ENCODE measurements around the gene CD99L2.

CD99L2 gene

DNA sequence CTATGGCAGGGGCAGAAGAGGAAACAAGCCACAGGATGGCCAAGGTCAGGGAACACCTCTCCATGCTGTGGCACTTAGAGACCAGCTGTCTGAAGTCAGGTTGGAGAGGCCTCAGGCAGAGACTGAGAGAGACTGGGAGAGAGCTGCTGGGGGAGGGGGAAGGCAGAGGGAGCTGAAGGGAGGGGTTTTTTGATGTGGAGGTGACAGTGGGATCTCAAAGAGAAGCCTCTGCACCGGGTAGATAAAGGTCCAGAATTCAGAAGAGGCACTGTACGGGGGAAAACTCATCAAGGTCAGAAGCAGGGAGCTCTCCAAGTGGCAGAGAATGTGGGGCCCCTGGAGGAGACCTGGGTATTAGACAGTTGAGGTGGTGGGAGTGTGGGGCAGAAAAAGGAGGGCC lies 43.1 kb upstream of the CD99L2 start:
- Histone ChIP-seq H2AFZ (ENCODE audit: low read length) (no peak overlapping the region), H3K4me2 (ENCODE audit: low read depth, low read length, poor library complexity, severe bottlenecking) (no peak overlapping the region), H3K4me1 (ENCODE audit: insufficient read depth, low read length, poor library complexity, severe bottlenecking) (no peaks in the 10 kb centered on the region), H3K9me3 (ENCODE audit: insufficient read depth, low read depth, low read length) (no peaks in the 10 kb centered on the region), H3K4me3 (ENCODE audit: low read length, poor library complexity, severe bottlenecking) (no peak overlapping the region), H3K79me2 (ENCODE audit: insufficient read depth, low read length) (no peaks in the 10 kb centered on the region), H4K20me1 (ENCODE audit: insufficient read depth, low read length, poor library complexity, severe bottlenecking) (no peaks in the 10 kb centered on the region), H3K36me3 (ENCODE audit: insufficient read depth, low read length) (no peaks in the 10 kb centered on the region), H3K9ac (ENCODE audit: low read depth, low read length, poor library complexity, severe bottlenecking) (no peak overlapping the region), H3K27me3 (ENCODE audit: insufficient read depth, low read length, poor library complexity, severe bottlenecking) (no peaks in the 10 kb centered on the region), H3F3A (ENCODE audit: low read depth) (no peaks in the 10 kb centered on the region), H3K9me2 (replicated peaks; ENCODE audit: low read depth, low read length) (no peaks in the 10 kb centered on the region)
- TF ChIP-seq EZH2phosphoT487 (IDR thresholded peaks at IDR 0.05; ENCODE audit: borderline replicate concordance), result no peak
- TF ChIP-seq, protein P1, sequence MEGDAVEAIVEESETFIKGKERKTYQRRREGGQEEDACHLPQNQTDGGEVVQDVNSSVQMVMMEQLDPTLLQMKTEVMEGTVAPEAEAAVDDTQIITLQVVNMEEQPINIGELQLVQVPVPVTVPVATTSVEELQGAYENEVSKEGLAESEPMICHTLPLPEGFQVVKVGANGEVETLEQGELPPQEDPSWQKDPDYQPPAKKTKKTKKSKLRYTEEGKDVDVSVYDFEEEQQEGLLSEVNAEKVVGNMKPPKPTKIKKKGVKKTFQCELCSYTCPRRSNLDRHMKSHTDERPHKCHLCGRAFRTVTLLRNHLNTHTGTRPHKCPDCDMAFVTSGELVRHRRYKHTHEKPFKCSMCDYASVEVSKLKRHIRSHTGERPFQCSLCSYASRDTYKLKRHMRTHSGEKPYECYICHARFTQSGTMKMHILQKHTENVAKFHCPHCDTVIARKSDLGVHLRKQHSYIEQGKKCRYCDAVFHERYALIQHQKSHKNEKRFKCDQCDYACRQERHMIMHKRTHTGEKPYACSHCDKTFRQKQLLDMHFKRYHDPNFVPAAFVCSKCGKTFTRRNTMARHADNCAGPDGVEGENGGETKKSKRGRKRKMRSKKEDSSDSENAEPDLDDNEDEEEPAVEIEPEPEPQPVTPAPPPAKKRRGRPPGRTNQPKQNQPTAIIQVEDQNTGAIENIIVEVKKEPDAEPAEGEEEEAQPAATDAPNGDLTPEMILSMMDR (conservative IDR thresholded peaks at IDR 0.05; ENCODE audit: low read length), result no peak

DNA sequence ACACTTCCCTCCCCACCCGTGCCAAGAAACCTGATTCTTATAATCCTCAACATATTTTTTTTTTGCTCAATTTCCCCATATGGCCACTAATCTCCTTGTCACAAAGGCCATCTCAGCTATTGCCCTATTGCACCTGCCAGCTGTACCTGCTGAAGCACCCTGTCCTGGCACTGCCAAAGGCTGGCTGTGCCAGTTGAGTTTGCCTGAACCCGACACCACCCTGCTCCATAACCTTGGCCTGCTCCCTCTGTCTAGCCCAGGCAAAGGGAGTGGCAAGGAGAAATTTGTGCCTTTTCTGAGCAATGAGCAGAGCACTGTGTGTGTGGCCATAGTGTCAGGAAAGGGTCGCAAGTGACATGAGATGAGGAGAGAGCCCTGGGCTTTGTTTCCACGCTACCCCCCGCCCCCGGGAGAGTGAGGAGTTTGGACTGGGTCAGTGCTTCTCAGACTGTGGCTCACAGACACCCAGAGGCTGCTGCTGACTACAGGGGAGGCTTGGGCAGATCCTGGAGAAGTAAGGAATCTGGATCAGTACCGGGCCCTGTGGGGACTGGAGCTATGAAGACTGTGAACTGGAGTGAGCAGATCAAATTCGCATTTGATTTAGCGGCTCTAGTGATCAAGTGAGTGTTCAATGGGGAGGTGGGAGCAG lies 42.5 kb upstream of the CD99L2 start:
- H3K9me3 ChIP-seq (ENCODE audit: insufficient read depth, low read depth, low read length), result no peaks in the 10 kb centered on the region
- H2AFZ ChIP-seq (ENCODE audit: low read length), result no peak overlapping the region
- no peaks in the 10 kb centered on the region for H3F3A ChIP-seq (ENCODE audit: low read depth)
- no peaks in the 10 kb centered on the region for H3K4me1 ChIP-seq (ENCODE audit: insufficient read depth, low read length, poor library complexity, severe bottlenecking)
- no peaks in the 10 kb centered on the region for H3K27me3 ChIP-seq (ENCODE audit: insufficient read depth, low read length, poor library complexity, severe bottlenecking)
- no peaks in the 10 kb centered on the region for H4K20me1 ChIP-seq (ENCODE audit: insufficient read depth, low read length, poor library complexity, severe bottlenecking)
- no peak overlapping the region for H3K9ac ChIP-seq (ENCODE audit: low read depth, low read length, poor library complexity, severe bottlenecking)
- no peak overlapping the region for H3K4me2 ChIP-seq (ENCODE audit: low read depth, low read length, poor library complexity, severe bottlenecking)
- H3K9me2 ChIP-seq (replicated peaks; ENCODE audit: low read depth, low read length), result no peaks in the 10 kb centered on the region
- no peaks in the 10 kb centered on the region for H3K36me3 ChIP-seq (ENCODE audit: insufficient read depth, low read length)
- no peaks in the 10 kb centered on the region for H3K79me2 ChIP-seq (ENCODE audit: insufficient read depth, low read length)
- TF ChIP-seq, protein P1 (conservative IDR thresholded peaks at IDR 0.05; ENCODE audit: low read length), result no peak
- TF ChIP-seq EZH2phosphoT487 (IDR thresholded peaks at IDR 0.05; ENCODE audit: borderline replicate concordance), result no peak
- H3K4me3 ChIP-seq (ENCODE audit: low read length, poor library complexity, severe bottlenecking), result no peak overlapping the region

DNA sequence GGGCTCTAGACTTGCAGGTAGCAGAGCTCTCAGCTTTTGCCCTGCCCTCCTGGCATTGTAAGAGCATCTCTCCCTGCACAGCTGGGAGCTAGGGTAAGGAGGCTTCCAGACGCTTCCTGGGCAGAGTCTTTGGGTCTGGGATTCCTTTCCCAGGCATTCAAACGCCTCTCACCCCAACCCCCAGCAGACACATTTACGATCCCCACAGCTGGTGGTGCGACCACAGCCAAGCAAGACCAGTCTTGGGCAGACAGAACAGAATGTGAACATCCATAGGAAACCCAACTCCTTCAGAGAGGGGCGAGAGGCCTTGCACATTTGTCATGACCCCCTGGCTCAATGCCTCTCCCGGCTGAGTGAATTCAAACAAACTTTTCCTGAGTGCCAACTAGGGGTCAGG lies 38.1 kb upstream of the CD99L2 start:
- Histone ChIP-seq H3K4me2 (ENCODE audit: low read depth, low read length, poor library complexity, severe bottlenecking) (no peak overlapping the region), H4K20me1 (ENCODE audit: insufficient read depth, low read length, poor library complexity, severe bottlenecking) (no peaks in the 10 kb centered on the region), H3K36me3 (ENCODE audit: insufficient read depth, low read length) (no peaks in the 10 kb centered on the region), H3K27me3 (ENCODE audit: insufficient read depth, low read length, poor library complexity, severe bottlenecking) (no peaks in the 10 kb centered on the region), H3K4me1 (ENCODE audit: insufficient read depth, low read length, poor library complexity, severe bottlenecking) (no peaks in the 10 kb centered on the region), H3K9me2 (replicated peaks; ENCODE audit: low read depth, low read length) (no peaks in the 10 kb centered on the region), H3K4me3 (ENCODE audit: low read length, poor library complexity, severe bottlenecking) (no peak overlapping the region), H3F3A (ENCODE audit: low read depth) (no peaks in the 10 kb centered on the region), H2AFZ (ENCODE audit: low read length) (no peak overlapping the region), H3K79me2 (ENCODE audit: insufficient read depth, low read length) (no peaks in the 10 kb centered on the region), H3K9ac (ENCODE audit: low read depth, low read length, poor library complexity, severe bottlenecking) (no peak overlapping the region), H3K9me3 (ENCODE audit: insufficient read depth, low read depth, low read length) (no peaks in the 10 kb centered on the region)
- TF ChIP-seq, protein P1 (conservative IDR thresholded peaks at IDR 0.05; ENCODE audit: low read length), result no peak
- no peak for TF ChIP-seq EZH2phosphoT487 (IDR thresholded peaks at IDR 0.05; ENCODE audit: borderline replicate concordance)

Measured in Loucy (cell line).